ACC112 (cell line): ENCODE data around the gene PRSS56.
A peak's percentile ranks its signal among the peaks of the same experiment; 100 is the strongest.
"Not testable (repeated sequence)": the region's sequence is repeated elsewhere in the genome, so short reads cannot be mapped to it uniquely, and the experiment has no call there.

Experiments
- H2AFZ ChIP-seq: fragments of 200-600 bp; sonication (generic); one replicate; pipeline ENCODE4 v1.6.0; 2017; ENCODE audit warnings: antibody characterized with exemption, low read length; ENCODE audit not compliant: unreplicated experiment
- H3K27ac ChIP-seq: fragments of 200-600 bp; sonication (generic); 2 replicates; pipeline ENCODE4 v1.5.1; 2014; ENCODE audit warnings: low read depth, mild to moderate bottlenecking, antibody characterized with exemption, low read length, moderate library complexity
- H3K27me3 ChIP-seq: fragments of 200-600 bp; sonication (generic); 2 replicates; pipeline ENCODE4 v1.6.1; 2014; ENCODE audit warnings: mild to moderate bottlenecking, antibody characterized with exemption, low read length, moderate library complexity, mixed read lengths; ENCODE audit not compliant: insufficient read depth
- H3K36me3 ChIP-seq: fragments of 200-600 bp; sonication (generic); 2 replicates; pipeline ENCODE4 v1.6.1; 2016; ENCODE audit warnings: mild to moderate bottlenecking, antibody characterized with exemption, low read length, moderate library complexity, mixed read lengths; ENCODE audit not compliant: insufficient read depth
- H3K4me1 ChIP-seq: fragments of 200-600 bp; sonication (generic); one replicate; pipeline ENCODE4 v1.6.1; 2016; ENCODE audit warnings: low read length, mixed read lengths; ENCODE audit not compliant: insufficient read depth, unreplicated experiment, control insufficient read depth
- H3K4me3 ChIP-seq: fragments of 200-600 bp; sonication (generic); 2 replicates; pipeline ENCODE4 v1.5.1; 2014; ENCODE audit warnings: mild to moderate bottlenecking, low read depth, low read length
- H3K79me2 ChIP-seq: fragments of 200-600 bp; sonication (generic); one replicate; pipeline ENCODE4 v1.6.0; 2016; ENCODE audit warnings: low read length; ENCODE audit not compliant: control insufficient read depth, unreplicated experiment, insufficient read depth

PRSS56 gene

DNA sequence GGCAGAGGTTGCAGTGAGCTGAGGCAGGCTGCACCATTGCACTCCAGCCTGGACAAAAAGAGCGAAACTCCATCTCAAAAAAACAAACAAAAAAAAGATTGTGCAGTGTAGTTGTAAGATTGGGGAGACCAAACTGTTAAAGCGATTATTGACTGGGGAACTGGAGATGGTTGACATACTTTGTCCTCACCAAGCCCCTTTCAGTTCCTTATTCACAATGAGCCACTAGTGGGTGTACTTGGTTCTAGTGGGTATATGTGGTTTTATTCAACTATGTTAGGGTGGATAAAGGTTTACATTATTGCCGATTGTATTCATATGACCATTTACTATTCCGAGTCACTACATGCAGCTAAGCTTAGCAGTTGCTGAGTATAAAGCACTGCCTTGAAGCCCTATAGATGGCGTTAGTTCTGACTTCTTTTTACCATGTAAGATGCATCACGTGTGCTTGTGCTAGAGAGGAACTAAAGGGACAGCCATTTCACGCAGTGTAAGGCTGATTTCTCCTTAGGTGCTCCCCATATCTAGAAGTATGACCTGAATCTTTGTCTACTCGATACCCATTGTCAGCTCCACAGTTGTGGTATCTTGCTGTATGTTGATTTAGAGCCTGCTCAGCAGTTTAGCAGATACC, 42.4 kb downstream of the PRSS56 start:
- no peak overlapping the region for H2AFZ ChIP-seq
- no peak overlapping the region for H3K27ac ChIP-seq
- no peaks in the 10 kb centered on the region for H3K79me2 ChIP-seq
- peaks cover 7% of the 10 kb centered on the region for H3K4me1 ChIP-seq
- no peaks in the 10 kb centered on the region for H3K27me3 ChIP-seq
- no peak overlapping the region for H3K4me3 ChIP-seq
- H3K36me3 ChIP-seq: peaks cover 16% of the 10 kb centered on the region

DNA sequence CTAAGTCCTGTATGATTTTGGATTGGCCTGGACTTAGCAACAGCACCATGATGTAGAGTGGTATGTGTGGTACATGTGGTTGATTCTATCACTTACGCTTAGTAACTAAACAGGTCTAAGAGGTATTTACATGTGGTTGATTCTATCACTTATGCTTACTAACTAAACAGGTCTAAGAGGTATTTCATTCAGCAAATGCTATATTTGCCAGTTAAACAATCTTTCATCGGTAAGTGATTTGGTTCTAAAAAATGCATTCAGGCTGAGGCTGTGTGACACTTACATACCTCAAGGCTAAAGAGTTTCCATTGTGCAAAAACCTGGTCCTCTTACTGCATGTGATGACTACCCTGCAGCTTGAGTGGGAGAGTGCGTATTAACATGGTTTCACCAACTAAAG, 43.4 kb downstream of the PRSS56 start:
- no peaks in the 10 kb centered on the region for H3K79me2 ChIP-seq
- H3K4me3 ChIP-seq: no peak overlapping the region
- no peak overlapping the region for H3K27ac ChIP-seq
- peaks cover 16% of the 10 kb centered on the region for H3K4me1 ChIP-seq
- no peaks in the 10 kb centered on the region for H3K27me3 ChIP-seq
- no peak overlapping the region for H2AFZ ChIP-seq
- H3K36me3 ChIP-seq: peaks cover 12% of the 10 kb centered on the region

DNA sequence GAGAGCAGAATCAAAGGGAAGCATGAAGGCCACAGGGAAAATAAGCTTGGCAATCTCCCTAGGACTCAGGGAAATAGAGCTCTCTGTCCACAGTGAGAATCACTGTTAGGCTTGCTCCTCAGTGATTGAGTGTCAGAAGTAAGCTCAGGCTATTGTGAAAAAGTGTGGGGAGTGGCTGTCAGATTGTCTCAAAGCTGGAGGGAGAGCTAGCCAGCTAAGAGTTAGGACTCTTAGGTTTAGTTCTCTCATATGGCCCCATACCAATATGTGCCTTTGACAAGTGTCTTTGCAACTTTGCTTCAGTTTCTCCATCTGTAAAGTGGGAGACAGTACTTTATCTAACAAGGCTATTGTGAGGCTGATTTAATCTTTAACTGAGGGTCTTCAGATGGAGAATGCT, 47.5 kb downstream of the PRSS56 start:
- peak overlapping the region; percentile 94 for H3K27ac ChIP-seq
- H3K4me3 ChIP-seq: no peak overlapping the region
- peaks cover 19% of the 10 kb centered on the region for H3K4me1 ChIP-seq
- no peak overlapping the region for H2AFZ ChIP-seq
- no peaks in the 10 kb centered on the region for H3K27me3 ChIP-seq
- H3K36me3 ChIP-seq: peaks cover 29% of the 10 kb centered on the region
- no peaks in the 10 kb centered on the region for H3K79me2 ChIP-seq

DNA sequence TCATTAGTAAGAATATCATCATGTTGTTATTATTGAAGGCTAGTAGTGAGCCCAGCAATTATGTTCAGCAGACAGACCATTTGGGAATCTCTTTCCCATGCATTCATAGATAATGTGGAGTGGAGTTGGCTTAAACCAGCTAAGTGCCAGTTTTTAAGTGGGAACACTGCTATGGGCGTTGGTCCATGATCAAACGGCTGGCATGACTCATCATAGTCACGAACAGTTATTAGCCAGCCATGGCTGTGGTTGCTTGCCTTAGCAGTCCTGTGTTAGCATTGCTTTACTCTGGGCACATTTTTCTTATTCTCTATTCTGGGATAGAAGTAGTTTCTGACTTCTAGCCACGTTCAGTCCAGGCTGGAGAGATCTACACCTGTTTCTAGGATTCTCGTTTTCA, 48.0 kb downstream of the PRSS56 start:
- H3K36me3 ChIP-seq: peaks cover 33% of the 10 kb centered on the region
- H2AFZ ChIP-seq: no peak overlapping the region
- H3K27ac ChIP-seq: peak overlapping the region; percentile 94
- peaks cover 19% of the 10 kb centered on the region for H3K4me1 ChIP-seq
- H3K27me3 ChIP-seq: no peaks in the 10 kb centered on the region
- H3K4me3 ChIP-seq: no peak overlapping the region
- no peaks in the 10 kb centered on the region for H3K79me2 ChIP-seq

DNA sequence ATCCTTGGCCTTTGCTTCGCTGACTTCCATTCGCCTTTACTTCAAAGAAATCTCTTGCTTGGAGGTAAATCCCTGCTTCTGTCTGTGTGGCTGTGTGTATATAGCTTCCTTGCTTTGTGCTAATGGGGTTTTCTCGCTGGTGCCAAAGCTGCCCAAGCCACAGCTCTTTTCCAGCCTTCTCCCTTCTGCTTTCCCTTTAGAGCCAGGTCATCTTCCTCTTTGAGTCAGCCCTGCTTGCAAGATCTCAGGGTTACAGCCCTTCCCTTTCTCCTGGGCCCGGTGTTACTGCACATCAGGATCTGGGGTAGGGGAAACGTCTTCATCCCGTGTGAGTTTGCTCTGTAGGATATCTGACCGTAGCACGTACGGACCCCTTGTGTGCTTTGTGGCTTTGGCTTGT, 49.4 kb downstream of the PRSS56 start:
- H3K27me3 ChIP-seq: no peaks in the 10 kb centered on the region
- H3K79me2 ChIP-seq: no peaks in the 10 kb centered on the region
- peaks cover 19% of the 10 kb centered on the region for H3K4me1 ChIP-seq
- peaks cover 23% of the 10 kb centered on the region for H3K36me3 ChIP-seq
- H2AFZ ChIP-seq: no peak overlapping the region
- no peak overlapping the region for H3K27ac ChIP-seq
- no peak overlapping the region for H3K4me3 ChIP-seq

DNA sequence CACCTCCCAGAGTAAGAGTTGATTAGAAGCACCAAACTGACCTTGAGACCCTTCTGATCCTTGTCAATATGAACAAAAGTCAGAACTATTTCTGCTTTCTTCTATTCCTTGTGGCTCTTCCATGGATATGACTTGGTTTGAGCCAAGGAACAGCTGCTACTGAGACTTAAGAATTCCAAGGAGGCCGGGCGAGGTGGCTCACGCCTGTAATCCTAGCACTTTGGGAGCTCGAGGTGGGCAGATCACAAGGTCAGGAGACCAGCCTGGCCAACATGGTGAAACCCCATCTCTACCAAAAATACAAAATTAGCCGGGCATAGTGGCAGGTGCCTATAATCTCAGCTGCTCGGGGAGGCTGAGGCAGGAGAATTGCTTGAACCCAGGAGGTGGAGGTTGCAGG, 50.3 kb downstream of the PRSS56 start:
- not testable (repeated sequence) for H3K27me3 ChIP-seq, H3K4me3 ChIP-seq, H2AFZ ChIP-seq, H3K27ac ChIP-seq, H3K79me2 ChIP-seq
- H3K4me1 ChIP-seq: peaks cover 19% of the 10 kb centered on the region
- peaks cover 23% of the 10 kb centered on the region for H3K36me3 ChIP-seq

DNA sequence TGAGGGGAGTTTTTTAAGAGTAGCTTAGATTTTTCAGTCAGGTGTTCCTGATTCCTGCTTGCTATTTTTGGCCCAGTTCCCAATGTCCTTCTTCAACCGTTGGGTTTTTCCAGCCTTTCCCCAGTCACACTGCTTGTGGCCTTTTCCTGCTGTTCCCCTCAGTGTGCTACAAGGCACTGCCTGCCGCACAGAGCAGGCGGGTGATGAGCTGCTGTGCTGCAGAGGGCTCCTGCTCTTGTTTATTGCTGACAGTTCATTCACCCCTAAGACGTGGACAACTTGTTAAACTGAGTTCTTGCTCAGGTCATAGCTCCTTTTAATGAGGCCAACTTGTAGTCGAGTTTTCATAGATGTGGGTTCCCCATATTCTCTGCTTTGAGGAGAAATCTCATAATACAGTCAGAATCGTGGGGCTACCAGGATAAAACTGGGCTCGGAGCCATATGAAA, 50.9 kb downstream of the PRSS56 start:
- Histone ChIP-seq H3K79me2 (no peaks in the 10 kb centered on the region), H3K36me3 (peaks cover 23% of the 10 kb centered on the region), H3K27me3 (no peaks in the 10 kb centered on the region), H3K27ac (no peak overlapping the region), H3K4me3 (no peak overlapping the region), H2AFZ (no peak overlapping the region), H3K4me1 (peaks cover 19% of the 10 kb centered on the region)

DNA sequence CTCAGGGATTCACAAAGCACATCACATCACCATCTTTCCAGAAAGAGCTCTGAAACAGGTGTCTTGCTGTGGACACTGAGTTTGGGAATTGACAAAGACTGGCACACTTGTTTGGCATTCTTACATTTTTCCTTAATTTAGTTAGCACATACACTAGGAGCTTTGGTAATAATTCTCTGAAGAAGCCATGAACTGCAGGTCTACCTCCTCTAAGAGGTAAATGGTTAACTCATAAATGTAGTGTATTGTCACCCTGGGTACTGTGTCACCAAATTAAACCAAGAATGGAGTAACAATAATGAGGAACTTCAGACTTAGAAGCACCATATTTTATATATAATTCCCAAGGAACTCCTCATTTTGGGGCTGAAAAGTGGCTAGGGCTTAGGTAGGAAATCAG, 52.9 kb downstream of the PRSS56 start:
- Histone ChIP-seq H3K79me2 (no peaks in the 10 kb centered on the region), H2AFZ (no peak overlapping the region), H3K36me3 (peaks cover 23% of the 10 kb centered on the region), H3K27ac (no peak overlapping the region), H3K27me3 (no peaks in the 10 kb centered on the region), H3K4me1 (peaks cover 8% of the 10 kb centered on the region), H3K4me3 (no peak overlapping the region)

DNA sequence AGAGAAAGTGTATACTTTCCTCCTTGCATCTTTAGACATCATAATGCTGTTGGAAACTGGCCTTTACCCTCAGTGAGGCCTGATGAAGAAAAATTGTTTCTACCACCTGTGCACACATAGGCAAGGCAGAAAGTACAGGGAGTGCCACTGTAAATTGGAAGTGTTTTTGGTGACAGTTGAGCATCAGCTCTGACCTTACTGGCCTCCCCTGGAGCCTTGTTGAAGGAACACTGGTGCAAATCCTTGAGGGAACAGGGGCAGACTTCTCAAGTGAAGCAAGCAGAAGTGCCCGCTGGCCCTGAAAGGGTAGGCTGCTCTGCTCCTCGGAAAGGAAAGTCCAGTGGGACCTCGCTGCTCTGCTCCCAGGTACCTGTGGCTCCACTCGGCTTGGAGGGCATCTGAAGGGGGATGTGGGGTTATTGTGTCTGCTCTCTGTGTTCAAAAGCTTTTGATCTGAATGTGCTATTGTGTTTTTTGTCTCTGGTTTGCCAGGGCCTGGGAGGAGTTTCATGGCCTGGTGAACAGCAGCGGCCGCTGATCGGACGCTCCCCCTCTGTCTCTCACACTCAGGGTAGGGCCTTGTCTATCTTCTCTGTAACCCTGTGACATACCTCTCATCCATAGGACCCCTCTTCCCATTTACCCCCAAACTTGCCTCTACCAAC, 53.7 kb downstream of the PRSS56 start:
- no peak overlapping the region for H3K27ac ChIP-seq
- peaks cover 21% of the 10 kb centered on the region for H3K36me3 ChIP-seq
- no peak overlapping the region for H2AFZ ChIP-seq
- no peaks in the 10 kb centered on the region for H3K4me1 ChIP-seq
- H3K4me3 ChIP-seq: no peak overlapping the region
- no peaks in the 10 kb centered on the region for H3K79me2 ChIP-seq
- H3K27me3 ChIP-seq: no peaks in the 10 kb centered on the region

DNA sequence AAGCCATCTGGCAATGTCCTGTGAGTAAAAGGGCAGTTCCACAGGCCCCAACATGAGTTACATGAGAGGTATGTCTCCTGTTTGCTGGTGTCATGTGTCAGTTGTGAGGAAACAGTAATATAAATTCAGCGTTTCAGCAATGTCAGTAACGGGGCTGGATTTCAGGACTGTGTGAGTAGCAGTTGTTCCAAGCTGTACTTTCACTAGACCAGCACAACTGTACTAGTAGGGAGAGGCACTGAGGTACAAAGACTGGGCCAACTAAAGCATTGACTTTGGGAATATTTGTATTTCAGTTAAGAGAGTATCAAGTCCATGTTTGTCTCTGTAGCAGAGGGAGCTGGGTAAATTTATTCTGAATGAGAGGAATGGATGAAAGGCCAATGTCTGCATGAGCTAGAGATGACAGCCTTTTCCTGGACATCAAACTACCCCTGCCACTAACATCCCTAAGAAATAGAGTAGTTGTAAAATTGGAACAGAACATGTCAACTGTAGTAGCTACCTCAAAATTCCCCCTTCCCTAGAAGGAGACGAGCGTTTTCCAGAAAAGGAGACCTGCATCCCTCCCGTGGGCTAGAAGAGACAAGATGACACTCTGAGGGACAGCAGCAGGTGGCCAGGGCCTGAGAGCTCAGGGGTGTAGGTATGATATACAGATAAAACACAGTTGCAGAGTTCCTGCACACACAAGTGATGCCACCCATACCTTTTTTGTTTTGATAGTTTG, 54.7 kb downstream of the PRSS56 start:
- Histone ChIP-seq H2AFZ (no peak overlapping the region), H3K27ac (no peak overlapping the region), H3K4me1 (no peaks in the 10 kb centered on the region), H3K79me2 (no peaks in the 10 kb centered on the region), H3K27me3 (no peaks in the 10 kb centered on the region), H3K4me3 (no peak overlapping the region), H3K36me3 (peaks cover 12% of the 10 kb centered on the region)
